WTC11 (cell line): Measurements from ENCODE around the gene TUT4. TPM values are rescaled to one million over a fixed set of nuclear protein-coding genes. Genes with fewer than 3 reads are reported as not detected.

ENCODE experiments used
- ATAC-seq: fragments of 200-7000 bp; cut with Tn5 transposase; 2 replicates; pipeline ENCODE4 v1.10.0; 2021; ENCODE audit warnings: mild to moderate bottlenecking, moderate library complexity
- CTCF ChIA-PET: fragments of 300-600 bp; sonication (Branson Sonifier 250); formaldehyde crosslinking; loops from one replicate; lab custom pipeline; 2021; ENCODE audit warnings: antibody characterized with exemption; lab: Charles Lee
- POLR2A ChIA-PET: fragments of 350-600 bp; sonication (Branson Sonifier 250); formaldehyde crosslinking; loops from one replicate; lab custom pipeline; 2021; ENCODE audit warnings: antibody characterized with exemption; lab: Charles Lee
- DNase-seq: peaks from one replicate; pipeline ENCODE4 v3.0.0; 2021; ENCODE audit warnings: low spot score
- H3K27ac Mint-ChIP-seq: 2 replicates; pipeline ENCODE4 v1.8.0; 2021; ENCODE audit warnings: mixed read lengths
- H3K27me3 Mint-ChIP-seq: 2 replicates; pipeline ENCODE4 v1.8.0; 2021; ENCODE audit warnings: low read depth, mild to moderate bottlenecking, moderate library complexity, mixed read lengths
- H3K36me3 Mint-ChIP-seq: 2 replicates; pipeline ENCODE4 v1.8.0; 2021; ENCODE audit warnings: mixed read lengths
- H3K4me1 Mint-ChIP-seq: 2 replicates; pipeline ENCODE4 v1.8.0; 2022; ENCODE audit warnings: mixed read lengths
- H3K4me3 Mint-ChIP-seq: 2 replicates; pipeline ENCODE4 v1.8.0; 2021; ENCODE audit warnings: mild to moderate bottlenecking, moderate library complexity, mixed read lengths
- H3K9me3 Mint-ChIP-seq: 2 replicates; pipeline ENCODE4 v1.8.0; 2021; ENCODE audit warnings: mixed read lengths
- ARID4B ChIP-seq: sonication (generic); formaldehyde crosslinking; IDR thresholded peaks from 2 replicates; pipeline ENCODE4 v1.8.0; 2023; ENCODE audit warnings: missing genetic modification reagents, mild to moderate bottlenecking, borderline replicate concordance
- ATF2 ChIP-seq: sonication (generic); formaldehyde crosslinking; IDR thresholded peaks from 2 replicates; pipeline ENCODE4 v1.8.1; 2022; ENCODE audit warnings: low read depth, missing genetic modification reagents, borderline replicate concordance
- E2F1 ChIP-seq: sonication (generic); formaldehyde crosslinking; IDR thresholded peaks from 2 replicates; pipeline ENCODE4 v1.8.0; 2022; ENCODE audit warnings: mild to moderate bottlenecking, missing genetic modification reagents
- E2F4 ChIP-seq: sonication (generic); formaldehyde crosslinking; IDR thresholded peaks from 2 replicates; pipeline ENCODE4 v1.8.1; 2022; ENCODE audit warnings: low read depth, mild to moderate bottlenecking, moderate library complexity, missing genetic modification reagents, borderline replicate concordance
- EMX1 ChIP-seq: fragments of 250-450 bp; sonication (Bioruptor Pico); IDR thresholded peaks from 2 replicates; pipeline ENCODE4 v1.8.0; 2021; ENCODE audit warnings: mild to moderate bottlenecking
- ESRRA ChIP-seq: sonication (generic); formaldehyde crosslinking; IDR thresholded peaks from 2 replicates; pipeline ENCODE4 v1.8.1; 2022; ENCODE audit warnings: mild to moderate bottlenecking, missing genetic modification reagents, borderline replicate concordance
- FOXP1 ChIP-seq: sonication (generic); formaldehyde crosslinking; IDR thresholded peaks from 2 replicates; pipeline ENCODE4 v1.8.0; 2022; ENCODE audit warnings: missing genetic modification reagents, mild to moderate bottlenecking, moderate library complexity, borderline replicate concordance
- GABPB1 ChIP-seq: sonication (generic); formaldehyde crosslinking; IDR thresholded peaks from 2 replicates; pipeline ENCODE4 v1.8.1; 2023; ENCODE audit warnings: mild to moderate bottlenecking, missing genetic modification reagents
- GRHL2 ChIP-seq: fragments of 250-450 bp; sonication (Bioruptor Pico); IDR thresholded peaks from 2 replicates; pipeline ENCODE4 v1.8.0; 2022; ENCODE audit warnings: mild to moderate bottlenecking, moderate library complexity; ENCODE audit not compliant: insufficient replicate concordance, severe bottlenecking
- GTF2I ChIP-seq: fragments of 250-450 bp; sonication (Bioruptor Pico); conservative IDR thresholded peaks from 2 replicates; pipeline ENCODE4 v1.4.0; 2021; ENCODE audit warnings: mild to moderate bottlenecking
- HMGXB4 ChIP-seq: sonication (generic); formaldehyde crosslinking; IDR thresholded peaks from 2 replicates; pipeline ENCODE4 v1.8.1; 2023; ENCODE audit warnings: mild to moderate bottlenecking, moderate library complexity, missing genetic modification reagents
- IRF1 ChIP-seq: sonication (generic); formaldehyde crosslinking; IDR thresholded peaks from 2 replicates; pipeline ENCODE4 v1.8.0; 2023; ENCODE audit warnings: missing genetic modification reagents
- JAZF1 ChIP-seq: fragments of 250-450 bp; sonication (Bioruptor Pico); IDR thresholded peaks from 2 replicates; pipeline ENCODE4 v1.9.0; 2021; ENCODE audit warnings: moderate library complexity, mild to moderate bottlenecking, inconsistent platforms
- MXD4 ChIP-seq: fragments of 250-450 bp; sonication (Bioruptor Pico); IDR thresholded peaks from 2 replicates; pipeline ENCODE4 v1.8.0; 2021; ENCODE audit warnings: mild to moderate bottlenecking, moderate library complexity, borderline replicate concordance
- NFE2L1 ChIP-seq: sonication (generic); formaldehyde crosslinking; IDR thresholded peaks from 2 replicates; pipeline ENCODE4 v1.8.1; 2023; ENCODE audit warnings: missing genetic modification reagents
- NR2C2 ChIP-seq: sonication (generic); formaldehyde crosslinking; IDR thresholded peaks from 2 replicates; pipeline ENCODE4 v1.8.0; 2022; ENCODE audit warnings: mild to moderate bottlenecking, missing genetic modification reagents
- SMAD4 ChIP-seq: sonication (generic); formaldehyde crosslinking; IDR thresholded peaks from 2 replicates; pipeline ENCODE4 v1.8.0; 2022; ENCODE audit warnings: mild to moderate bottlenecking, missing genetic modification reagents
- SP1 ChIP-seq: sonication (generic); formaldehyde crosslinking; conservative IDR thresholded peaks from 2 replicates; pipeline ENCODE4 v1.8.1; 2022; ENCODE audit warnings: missing genetic modification reagents
- TP53 ChIP-seq: sonication (generic); formaldehyde crosslinking; IDR thresholded peaks from 2 replicates; pipeline ENCODE4 v1.8.1; 2023; ENCODE audit warnings: mild to moderate bottlenecking, missing genetic modification reagents
- ZBTB43 ChIP-seq: sonication (generic); formaldehyde crosslinking; IDR thresholded peaks from 2 replicates; pipeline ENCODE4 v1.8.1; 2023; ENCODE audit warnings: mild to moderate bottlenecking, missing genetic modification reagents
- ZNF416 ChIP-seq: fragments of 250-450 bp; sonication (Bioruptor Pico); IDR thresholded peaks from 2 replicates; pipeline ENCODE4 v1.9.0; 2021; ENCODE audit warnings: mild to moderate bottlenecking, inconsistent platforms
- ZSCAN18 ChIP-seq: fragments of 250-450 bp; sonication (Bioruptor Pico); IDR thresholded peaks from 2 replicates; pipeline ENCODE4 v2.1.2; 2022; ENCODE audit warnings: mild to moderate bottlenecking, moderate library complexity
- total RNA-seq: library from RNA; stranded (reverse); gene quantifications from 3 replicates; pipeline ENCODE4 v1.2.3, GENCODE V29; 2021

TUT4 gene
- total RNA-seq, 1 experiment from 2014 or later, result 63.3 TPM

- Mint-ChIP-seq H3K4me1 (peaks cover 11% of the 10 kb centered on the region), H3K27me3 (peaks cover 43% of the 10 kb centered on the region), H3K36me3 (no peaks in the 10 kb centered on the region), H3K27ac (no peak overlapping the region), H3K4me3 (no peak overlapping the region), H3K9me3 (0 out of 2 replicates have a peak, but pooled peaks cover 3% of the 10 kb centered on the region)
- DNase-seq, result no peak
- ChIA-PET POLR2A (interaction anchor here (0.7 kb wide), 1 partner anchor 13 kb away, joined by 4 read pairs; no protein-coding TSS in a partner anchor), CTCF (no interaction called here)
- TF ChIP-seq NFE2L1 (no peak), ZSCAN18 (CRISPR knock-in tag) (no peak), E2F1 (CRISPR knock-in tag) (no peak), FOXP1 (CRISPR knock-in tag) (no peak), ESRRA (no peak)
- ATAC-seq, result no peak
These were observed 45.8 kb upstream of the TUT4 start for GRCh38 chr1:52598729-52599128.

GRCh38 chr1:52597912-52598311, 45.0 kb upstream of the TUT4 start:
- Mint-ChIP-seq H3K4me1 (peaks cover 8% of the 10 kb centered on the region), H3K36me3 (no peaks in the 10 kb centered on the region), H3K27ac (no peak overlapping the region), H3K9me3 (0 out of 2 replicates have a peak, but pooled peaks cover 3% of the 10 kb centered on the region), H3K27me3 (peaks cover 35% of the 10 kb centered on the region), H3K4me3 (no peak overlapping the region)
- DNase-seq (no peak), ATAC-seq (no peak)
- ChIA-PET CTCF (no interaction called here), POLR2A (no interaction called here)
- TF ChIP-seq GABPB1, result no peak
- no peak for TF ChIP-seq NR2C2 (CRISPR knock-in tag)
- no peak for TF ChIP-seq SMAD4 (CRISPR knock-in tag)
- no peak for TF ChIP-seq HMGXB4 (CRISPR knock-in tag)
- TF ChIP-seq GTF2I (CRISPR knock-in tag), result no peak
- no peak for TF ChIP-seq ESRRA
- no peak for TF ChIP-seq IRF1 (CRISPR knock-in tag)
- no peak for TF ChIP-seq TP53 (CRISPR knock-in tag)
- no peak for TF ChIP-seq MXD4
- no peak for TF ChIP-seq SP1 (CRISPR knock-in tag)
- no peak for TF ChIP-seq ARID4B (CRISPR knock-in tag)
- no peak for TF ChIP-seq E2F4 (CRISPR knock-in tag)
- TF ChIP-seq JAZF1 (CRISPR knock-in tag), result no peak
- no peak for TF ChIP-seq ZNF416 (CRISPR knock-in tag)
- TF ChIP-seq ZBTB43, result no peak
- no peak for TF ChIP-seq ATF2
- TF ChIP-seq EMX1 (CRISPR knock-in tag), result no peak
- no peak for TF ChIP-seq GRHL2
- TF ChIP-seq FOXP1 (CRISPR knock-in tag), result no peak
